Measurements from ENCODE around the gene GRM5.

- TF ChIP-seq ZBTB33 (IDR thresholded peaks at IDR 0.05) (no peak), HNF4A (conservative IDR thresholded peaks at IDR 0.05) (no peak), CTCF (IDR thresholded peaks at IDR 0.05; ENCODE audit: low read depth, low read length, missing input control) (no peak), MAX (IDR thresholded peaks at IDR 0.05) (no peak), JUND (IDR thresholded peaks at IDR 0.05) (no peak), SP1 (IDR thresholded peaks at IDR 0.05) (no peak), EGR1 (IDR thresholded peaks at IDR 0.05; ENCODE audit: low read depth in 2 of 2) (no peak), GABPA (IDR thresholded peaks at IDR 0.05 in 1 of 2, conservative IDR thresholded peaks at IDR 0.05 in 1 of 2) (no peak), TAF1 (conservative IDR thresholded peaks at IDR 0.05) (no peak), YY1 (IDR thresholded peaks at IDR 0.05) (no peak)
Observed at GRCh38 chr11:88655196-88655595, 410.6 kb downstream of the GRM5 start.
